Suprapubic skin (tissue), 3 donors: ENCODE data around the gene NREP.

Source experiments
- CTCF ChIP-seq, 2 donors: fragments of 200-600 bp in 1 of 2; fragments of 450-650 bp in 1 of 2; sonication (generic) in 1 of 2; IDR thresholded peaks; one replicate each; pipeline ENCODE4 v1.5.1; 2016 to 2019; ENCODE audit warnings: antibody characterized with exemption in 2 of 2, mild to moderate bottlenecking in 1 of 2, moderate library complexity in 1 of 2
- POLR2A ChIP-seq, 2 donors: fragments of 450-650 bp; IDR thresholded peaks; one replicate each; pipeline ENCODE4 v1.6.1; 2017; ENCODE audit warnings: antibody characterized with exemption in 2 of 2, mild to moderate bottlenecking in 2 of 2, moderate library complexity in 2 of 2

DNA sequence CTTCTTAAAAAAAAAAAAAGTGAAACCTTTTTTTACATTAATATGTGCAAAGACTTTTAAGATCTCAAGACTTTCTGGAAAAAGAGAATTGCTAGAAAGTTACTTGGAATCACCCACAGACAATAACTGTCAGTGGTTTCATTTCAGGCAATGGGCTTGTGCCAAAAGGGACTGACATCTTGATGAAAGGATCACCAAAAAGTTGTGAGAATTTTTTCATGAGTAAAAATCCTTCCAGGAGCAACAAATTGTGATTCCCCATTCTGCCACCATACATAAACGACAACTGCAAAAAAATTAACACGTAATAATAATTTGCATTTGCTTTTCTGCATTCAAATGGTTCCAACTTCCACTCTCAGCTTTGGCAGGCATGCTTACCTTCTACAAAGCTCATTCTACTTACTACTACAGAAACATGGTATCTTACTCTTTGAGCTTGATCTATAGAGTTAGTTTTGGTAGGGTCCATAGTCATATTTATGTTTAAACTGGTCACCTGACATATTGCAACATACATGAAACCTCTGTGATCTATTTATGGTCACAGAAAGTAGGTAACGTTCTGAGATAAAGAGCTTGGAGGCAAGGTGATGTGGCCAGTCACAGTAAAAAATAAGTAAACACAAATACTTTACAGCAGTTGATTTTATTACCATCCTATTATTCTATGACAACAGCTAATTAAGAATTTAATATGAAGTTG is 3.0 kb downstream of the NREP start:
- TF ChIP-seq POLR2A (IDR thresholded peaks at IDR 0.05): no peak
- TF ChIP-seq CTCF (IDR thresholded peaks at IDR 0.05): no peak
